ENCODE data around the gene NPDC1. TPM values are rescaled to one million over a fixed set of nuclear protein-coding genes. Genes with fewer than 3 reads are reported as not detected.
A peak's percentile ranks its signal among the peaks of the same experiment; 100 is the strongest.

Gene NPDC1
- total RNA-seq, 4 donors from 2014 or later = 58.0 to 972 (median 274) TPM

GRCh38 chr9:137026384-137026783, 19.6 kb downstream of the NPDC1 start:
- DNase-seq = no peak
- TF ChIP-seq POLR2AphosphoS5 (IDR thresholded peaks at IDR 0.05) (no peak), CTCF (IDR thresholded peaks at IDR 0.05) (no peak), EP300 (IDR thresholded peaks at IDR 0.05; ENCODE audit: low read depth) (no peak), POLR2A (IDR thresholded peaks at IDR 0.05) (no peak)
- H3K9me3 ChIP-seq = no peaks in the 10 kb centered on the region
- no peaks in the 10 kb centered on the region for H3K27me3 ChIP-seq
- in situ Hi-C loops (cut with MboI; ENCODE audit: low pct_ligation_motif_present in 1 of 4, low pct_unique_long_range_greater_than_20kb in 1 of 4, low sequenced_read_pairs in 3 of 4) (loop anchor here in 2 of 4 donors (25.0 kb wide), 1 partner anchor 239 kb away; the partner anchor contains the start of genes CCDC183 (in 2 of the 2) and TMEM141 (in 2 of the 2)), intact Hi-C loops (cut with DNase I; ENCODE audit: low total_unique reads) (no loop called here)
- H3K4me3 ChIP-seq = no peak overlapping the region
- peaks cover 16 to 67% (median 47%) of the 10 kb centered on the region in 4 donors for H3K4me1 ChIP-seq
- H3K27ac ChIP-seq = no peak overlapping the region
- H3K36me3 ChIP-seq = no peaks in the 10 kb centered on the region
- 77% methylated on average over 2 of the region's 2 CpGs; no CpG with 5 or more reads in 1 of the 2 donors for WGBS, 2 donors (ENCODE audit: low coverage in 1 of 2)

GRCh38 chr9:137025517-137025966, 20.4 kb downstream of the NPDC1 start:
- Histone ChIP-seq H3K36me3 (no peaks in the 10 kb centered on the region), H3K4me3 (no peak overlapping the region), H3K27ac (peak overlapping the region in 1 of 4 donors; percentile 1), H3K27me3 (no peaks in the 10 kb centered on the region), H3K4me1 (peaks cover 16 to 61% (median 48%) of the 10 kb centered on the region in 4 donors), H3K9me3 (no peaks in the 10 kb centered on the region)
- DNase-seq = no peak
- in situ Hi-C loops (cut with MboI; ENCODE audit: low pct_ligation_motif_present in 1 of 4, low pct_unique_long_range_greater_than_20kb in 1 of 4, low sequenced_read_pairs in 3 of 4) = loop anchor here in 2 of 4 donors (25.0 kb wide), 1 partner anchor 238 kb away; the partner anchor contains the start of genes CCDC183 (in 2 of the 2) and TMEM141 (in 2 of the 2)
- no peak for TF ChIP-seq EP300 (IDR thresholded peaks at IDR 0.05; ENCODE audit: low read depth)
- WGBS, 2 donors (ENCODE audit: low coverage in 1 of 2) = 55% methylated on average over 21 of the region's 21 CpGs; no CpG with 5 or more reads in 1 of the 2 donors
- intact Hi-C loops (cut with DNase I; ENCODE audit: low total_unique reads) = no loop called here

- in situ Hi-C loops (cut with MboI; ENCODE audit: low pct_ligation_motif_present in 1 of 4, low pct_unique_long_range_greater_than_20kb in 1 of 4, low sequenced_read_pairs in 3 of 4) = no loop called here
- WGBS, 2 donors (ENCODE audit: low coverage in 1 of 2) = 87% methylated on average over 15 of the region's 15 CpGs; no CpG with 5 or more reads in 1 of the 2 donors
- H3K27ac ChIP-seq = no peak overlapping the region
- H3K4me1 ChIP-seq = peaks cover 8 to 44% (median 37%) of the 10 kb centered on the region in 4 donors
- no peak for DNase-seq
- no peaks in the 10 kb centered on the region for H3K27me3 ChIP-seq
- no peak overlapping the region for H3K4me3 ChIP-seq
- H3K9me3 ChIP-seq = no peaks in the 10 kb centered on the region
- intact Hi-C loops (cut with DNase I; ENCODE audit: low total_unique reads) = no loop called here
- H3K36me3 ChIP-seq = no peaks in the 10 kb centered on the region
- no peak for TF ChIP-seq POLR2AphosphoS5 (IDR thresholded peaks at IDR 0.05)
- no peak for TF ChIP-seq CTCF (IDR thresholded peaks at IDR 0.05)
Measured at GRCh38 chr9:137023583-137023991, 22.4 kb downstream of the NPDC1 start.

GRCh38 chr9:137023157-137023556, 22.8 kb downstream of the NPDC1 start:
- DNase-seq = no peak
- WGBS, 2 donors (ENCODE audit: low coverage in 1 of 2) = 66 to 67% methylated on average over 4 to 7 of the region's 7 CpGs
- Histone ChIP-seq H3K36me3 (no peaks in the 10 kb centered on the region), H3K4me1 (peaks cover 8 to 41% (median 34%) of the 10 kb centered on the region in 4 donors), H3K9me3 (no peaks in the 10 kb centered on the region), H3K27ac (peak overlapping the region in 2 of 4 donors; percentile 70), H3K27me3 (no peaks in the 10 kb centered on the region), H3K4me3 (no peak overlapping the region)
- TF ChIP-seq EP300 (IDR thresholded peaks at IDR 0.05; ENCODE audit: low read depth) (no peak), CTCF (IDR thresholded peaks at IDR 0.05) (no peak), POLR2AphosphoS5 (IDR thresholded peaks at IDR 0.05) (no peak), POLR2A (IDR thresholded peaks at IDR 0.05) (no peak)
- in situ Hi-C loops (cut with MboI; ENCODE audit: low pct_ligation_motif_present in 1 of 4, low pct_unique_long_range_greater_than_20kb in 1 of 4, low sequenced_read_pairs in 3 of 4) = no loop called here
- intact Hi-C loops (cut with DNase I; ENCODE audit: low total_unique reads) = no loop called here

- Histone ChIP-seq H3K4me1 (peaks cover 8 to 40% (median 33%) of the 10 kb centered on the region in 4 donors), H3K4me3 (no peak overlapping the region), H3K27me3 (no peaks in the 10 kb centered on the region), H3K36me3 (no peaks in the 10 kb centered on the region), H3K9me3 (no peaks in the 10 kb centered on the region), H3K27ac (peak overlapping the region; percentile 67 to 82 (median 70))
- intact Hi-C loops (cut with DNase I; ENCODE audit: low total_unique reads) (no loop called here), in situ Hi-C loops (cut with MboI; ENCODE audit: low pct_ligation_motif_present in 1 of 4, low pct_unique_long_range_greater_than_20kb in 1 of 4, low sequenced_read_pairs in 3 of 4) (no loop called here)
- no peak for DNase-seq
- WGBS, 2 donors (ENCODE audit: low coverage in 1 of 2) = 87% methylated on average over 10 of the region's 23 CpGs; no CpG with 5 or more reads in 1 of the 2 donors
- TF ChIP-seq POLR2AphosphoS5 (IDR thresholded peaks at IDR 0.05) (no peak), CTCF (IDR thresholded peaks at IDR 0.05) (no peak), EP300 (IDR thresholded peaks at IDR 0.05; ENCODE audit: low read depth) (no peak)
Measured at GRCh38 chr9:137022662-137023008, 23.3 kb downstream of the NPDC1 start.
